ENCODE measurements around the gene HSH2D. TPM values are rescaled to one million over a fixed set of nuclear protein-coding genes. Genes with fewer than 3 reads are reported as not detected.

HSH2D gene
- total RNA-seq, 1 experiment from 2014 or later: 29.5 TPM

- CTCF ChIA-PET: no interaction called here
- TF ChIP-seq, protein P1, sequence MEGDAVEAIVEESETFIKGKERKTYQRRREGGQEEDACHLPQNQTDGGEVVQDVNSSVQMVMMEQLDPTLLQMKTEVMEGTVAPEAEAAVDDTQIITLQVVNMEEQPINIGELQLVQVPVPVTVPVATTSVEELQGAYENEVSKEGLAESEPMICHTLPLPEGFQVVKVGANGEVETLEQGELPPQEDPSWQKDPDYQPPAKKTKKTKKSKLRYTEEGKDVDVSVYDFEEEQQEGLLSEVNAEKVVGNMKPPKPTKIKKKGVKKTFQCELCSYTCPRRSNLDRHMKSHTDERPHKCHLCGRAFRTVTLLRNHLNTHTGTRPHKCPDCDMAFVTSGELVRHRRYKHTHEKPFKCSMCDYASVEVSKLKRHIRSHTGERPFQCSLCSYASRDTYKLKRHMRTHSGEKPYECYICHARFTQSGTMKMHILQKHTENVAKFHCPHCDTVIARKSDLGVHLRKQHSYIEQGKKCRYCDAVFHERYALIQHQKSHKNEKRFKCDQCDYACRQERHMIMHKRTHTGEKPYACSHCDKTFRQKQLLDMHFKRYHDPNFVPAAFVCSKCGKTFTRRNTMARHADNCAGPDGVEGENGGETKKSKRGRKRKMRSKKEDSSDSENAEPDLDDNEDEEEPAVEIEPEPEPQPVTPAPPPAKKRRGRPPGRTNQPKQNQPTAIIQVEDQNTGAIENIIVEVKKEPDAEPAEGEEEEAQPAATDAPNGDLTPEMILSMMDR (IDR thresholded peaks at IDR 0.05; ENCODE audit: unreplicated experiment): no peak
- DNase-seq: no peak
- H3K9me3 Mint-ChIP-seq (ENCODE audit: low read depth, unreplicated experiment): no peaks in the 10 kb centered on the region
- no peaks in the 10 kb centered on the region for H3K27me3 Mint-ChIP-seq (ENCODE audit: unreplicated experiment)
- H3K27ac Mint-ChIP-seq (ENCODE audit: unreplicated experiment): peak overlapping the region; percentile 42
- intact Hi-C loops (cut with micrococcal nuclease; ENCODE audit: unreplicated experiment): no loop called here
- peaks cover 58% of the 10 kb centered on the region for H3K36me3 Mint-ChIP-seq (ENCODE audit: insufficient read depth, unreplicated experiment)
- no peaks in the 10 kb centered on the region for H3K4me1 Mint-ChIP-seq (ENCODE audit: low read depth, unreplicated experiment)
- no peak overlapping the region for H3K4me3 Mint-ChIP-seq (ENCODE audit: low read depth, unreplicated experiment)
- BruUV-seq (replicated peaks): no TSS peak
These were observed 11.6 kb downstream of the HSH2D start for GRCh38 chr19:16155128-16155527.

DNA sequence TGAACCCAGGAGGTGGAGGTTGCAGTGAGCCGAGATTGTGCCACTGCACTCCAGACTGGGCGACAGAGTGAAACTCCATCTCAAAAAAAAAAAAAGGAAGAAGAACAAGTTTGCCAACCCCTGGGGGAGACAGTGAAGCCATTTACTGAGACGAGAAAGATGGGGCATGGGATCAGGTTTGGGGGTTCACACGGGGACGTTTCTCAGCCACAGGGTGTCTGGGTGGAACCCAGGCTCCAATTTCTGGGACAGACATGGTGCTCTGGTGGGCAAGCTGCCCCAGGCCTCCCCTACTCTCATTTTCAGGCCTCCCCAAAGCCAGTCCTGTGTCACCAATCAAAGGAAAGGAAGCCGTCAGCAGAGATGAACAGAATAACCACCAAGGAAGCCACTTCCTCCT is 13.4 kb downstream of the HSH2D start:
- no TSS peak for BruUV-seq (replicated peaks)

DNA sequence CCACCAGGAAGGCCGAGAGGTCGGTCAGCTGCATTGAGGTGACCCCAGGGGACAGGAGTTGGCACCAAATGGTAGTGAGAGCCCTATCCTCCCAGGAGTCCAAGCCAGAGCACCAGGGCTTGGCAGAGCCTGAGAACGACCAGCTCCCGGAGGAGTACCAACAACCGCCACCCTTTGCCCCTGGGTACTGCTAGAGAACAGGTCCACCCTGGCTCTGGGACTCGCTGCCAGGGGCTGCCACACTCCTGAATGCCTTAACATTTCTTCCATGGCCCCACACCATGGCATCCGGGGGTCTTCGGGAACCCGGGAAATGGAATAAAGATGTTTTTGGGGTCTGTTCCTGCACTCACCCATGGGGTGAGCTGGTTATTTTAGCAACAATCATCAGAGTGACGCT is 14.1 kb downstream of the HSH2D start:
- no TSS peak for BruUV-seq (replicated peaks)
- no peak for DNase-seq
- CTCF ChIA-PET: no interaction called here
- Mint-ChIP-seq H3K4me1 (ENCODE audit: low read depth, unreplicated experiment) (peaks cover 10% of the 10 kb centered on the region), H3K36me3 (ENCODE audit: insufficient read depth, unreplicated experiment) (peaks cover 47% of the 10 kb centered on the region), H3K27me3 (ENCODE audit: unreplicated experiment) (no peaks in the 10 kb centered on the region), H3K27ac (ENCODE audit: unreplicated experiment) (no peak overlapping the region), H3K9me3 (ENCODE audit: low read depth, unreplicated experiment) (no peaks in the 10 kb centered on the region), H3K4me3 (ENCODE audit: low read depth, unreplicated experiment) (no peak overlapping the region)
- intact Hi-C loops (cut with micrococcal nuclease; ENCODE audit: unreplicated experiment): no loop called here
- TF ChIP-seq, protein P1 (IDR thresholded peaks at IDR 0.05; ENCODE audit: unreplicated experiment): no peak

More for the DNA sequence above, 13.4 kb downstream of the HSH2D start:
- CTCF ChIA-PET: no interaction called here
- TF ChIP-seq, protein P1 (IDR thresholded peaks at IDR 0.05; ENCODE audit: unreplicated experiment): no peak
- intact Hi-C loops (cut with micrococcal nuclease; ENCODE audit: unreplicated experiment): no loop called here
- Mint-ChIP-seq H3K4me3 (ENCODE audit: low read depth, unreplicated experiment) (no peak overlapping the region), H3K36me3 (ENCODE audit: insufficient read depth, unreplicated experiment) (peaks cover 52% of the 10 kb centered on the region), H3K27me3 (ENCODE audit: unreplicated experiment) (no peaks in the 10 kb centered on the region), H3K9me3 (ENCODE audit: low read depth, unreplicated experiment) (no peaks in the 10 kb centered on the region), H3K27ac (ENCODE audit: unreplicated experiment) (no peak overlapping the region), H3K4me1 (ENCODE audit: low read depth, unreplicated experiment) (peaks cover 10% of the 10 kb centered on the region)
- DNase-seq: no peak

DNA sequence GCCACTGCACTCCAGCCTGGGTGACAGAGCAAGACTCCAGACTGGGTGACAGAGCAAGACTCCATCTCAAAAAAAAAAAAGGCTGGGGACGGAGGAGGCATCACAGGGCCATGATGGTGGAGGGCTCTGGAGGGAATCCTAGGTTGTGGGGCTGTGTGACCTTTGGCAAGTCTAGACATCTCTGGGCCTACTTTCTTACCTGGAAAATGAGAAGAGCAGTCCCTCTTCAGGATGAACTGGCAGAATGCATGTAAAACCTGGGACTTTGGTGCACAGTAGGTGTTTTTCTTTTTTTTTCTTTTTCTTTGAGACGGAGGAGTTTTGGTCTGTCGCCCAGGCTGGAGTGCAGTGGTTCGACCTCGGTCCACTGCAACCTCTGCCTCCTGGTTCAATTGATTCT is 16.2 kb downstream of the HSH2D start:
- no peaks in the 10 kb centered on the region for H3K27me3 Mint-ChIP-seq (ENCODE audit: unreplicated experiment)
- peaks cover 32% of the 10 kb centered on the region for H3K36me3 Mint-ChIP-seq (ENCODE audit: insufficient read depth, unreplicated experiment)

More for the DNA sequence above, 16.2 kb downstream of the HSH2D start:
- no TSS peak for BruUV-seq (replicated peaks)
- CTCF ChIA-PET: no interaction called here
- no peaks in the 10 kb centered on the region for H3K9me3 Mint-ChIP-seq (ENCODE audit: low read depth, unreplicated experiment)
- TF ChIP-seq, protein P1 (IDR thresholded peaks at IDR 0.05; ENCODE audit: unreplicated experiment): no peak
- H3K27ac Mint-ChIP-seq (ENCODE audit: unreplicated experiment): no peak overlapping the region
- no peak for DNase-seq
- H3K4me3 Mint-ChIP-seq (ENCODE audit: low read depth, unreplicated experiment): no peak overlapping the region
- H3K4me1 Mint-ChIP-seq (ENCODE audit: low read depth, unreplicated experiment): peaks cover 10% of the 10 kb centered on the region
- intact Hi-C loops (cut with micrococcal nuclease; ENCODE audit: unreplicated experiment): no loop called here
